ENCODE data around the gene GRM3.

GRM3 gene

DNA sequence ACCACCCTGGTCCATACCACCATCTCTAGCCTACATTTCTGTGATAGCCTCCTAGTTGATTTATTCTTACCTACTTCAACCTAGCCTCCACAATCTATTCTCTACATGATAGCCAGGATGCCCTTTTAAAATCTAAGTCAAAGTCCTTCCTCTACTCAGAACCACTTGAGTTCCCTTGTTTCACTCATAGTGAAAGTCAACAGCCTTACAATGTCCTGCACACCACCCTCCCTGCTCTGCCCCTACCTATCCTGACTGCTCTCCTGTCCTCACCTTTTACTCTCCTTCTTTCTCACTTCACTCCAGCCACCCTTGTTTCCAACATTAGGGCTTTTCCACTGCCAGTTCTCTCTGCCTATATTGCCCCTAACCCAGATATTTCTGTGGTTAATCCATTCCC, 146.7 kb downstream of the GRM3 start:
- DNase-seq = no peak

GRCh38 chr7:86792260-86792659, 148.6 kb downstream of the GRM3 start:
- no peak for DNase-seq

DNA sequence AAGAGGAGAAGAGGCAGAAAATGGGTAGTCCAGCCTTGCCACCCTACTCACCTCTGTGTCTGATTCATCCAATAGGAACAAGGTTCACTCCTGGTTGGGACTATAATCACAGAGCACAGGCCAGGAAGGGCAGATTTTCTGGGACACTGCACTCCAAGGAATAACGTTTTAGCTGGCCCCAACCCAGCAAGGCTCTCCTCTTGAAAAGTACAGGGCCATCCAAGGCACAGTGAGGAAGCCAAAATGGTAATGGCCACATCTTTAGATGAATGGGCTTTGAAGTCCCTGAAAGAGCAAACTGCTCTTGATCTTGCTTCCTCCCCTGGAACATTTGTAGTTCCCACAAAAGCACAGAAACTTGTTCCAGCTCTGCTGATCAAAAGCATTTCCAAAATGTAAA, 149.4 kb downstream of the GRM3 start:
- DNase-seq = no peak

- no peak for DNase-seq
These were observed 171.1 kb downstream of the GRM3 start for GRCh38 chr7:86814661-86815379.

DNA sequence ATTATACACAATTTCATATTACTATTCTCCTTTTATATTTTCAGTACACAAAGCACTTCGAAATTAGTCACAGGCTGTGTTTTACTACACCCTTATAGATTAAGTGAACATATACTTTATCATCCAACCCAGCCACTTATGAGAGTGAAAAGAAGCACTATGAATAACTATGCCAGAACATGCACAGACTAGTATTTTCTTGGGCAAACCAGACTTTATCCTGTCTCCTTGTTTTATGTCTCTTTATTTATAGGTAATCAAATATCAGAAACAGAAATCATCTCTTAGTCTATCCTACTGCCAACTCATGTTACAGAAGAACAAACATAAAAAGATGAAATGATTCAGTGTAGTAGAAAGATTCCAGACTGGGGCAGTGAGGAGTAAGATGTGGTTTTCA, 171.8 kb downstream of the GRM3 start:
- no peak for DNase-seq

- DNase-seq = no peak
These were observed 175.2 kb downstream of the GRM3 start for GRCh38 chr7:86818903-86819302.

DNA sequence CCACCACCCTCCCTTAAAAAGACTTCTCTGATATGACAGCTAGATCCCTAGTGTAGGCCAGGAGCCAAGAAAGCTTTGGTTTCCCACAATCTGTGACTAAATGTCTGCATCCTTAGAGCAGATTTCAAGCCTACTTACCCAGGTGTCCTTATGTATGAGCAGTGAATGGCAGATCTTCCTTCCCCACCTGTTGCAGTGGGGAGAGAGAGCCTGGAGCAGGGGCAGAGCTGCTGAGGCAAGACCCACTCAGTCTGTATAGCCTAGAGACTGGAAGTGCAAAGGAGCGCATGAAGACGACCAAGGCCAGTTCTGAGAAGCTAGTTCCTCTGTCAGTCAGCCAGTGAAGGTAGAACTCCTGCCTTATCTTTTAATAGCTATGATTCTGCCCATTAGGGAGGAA, 180.1 kb downstream of the GRM3 start:
- no peak for DNase-seq

- DNase-seq = no peak
These were observed 181.6 kb downstream of the GRM3 start for GRCh38 chr7:86825264-86825663.

DNA sequence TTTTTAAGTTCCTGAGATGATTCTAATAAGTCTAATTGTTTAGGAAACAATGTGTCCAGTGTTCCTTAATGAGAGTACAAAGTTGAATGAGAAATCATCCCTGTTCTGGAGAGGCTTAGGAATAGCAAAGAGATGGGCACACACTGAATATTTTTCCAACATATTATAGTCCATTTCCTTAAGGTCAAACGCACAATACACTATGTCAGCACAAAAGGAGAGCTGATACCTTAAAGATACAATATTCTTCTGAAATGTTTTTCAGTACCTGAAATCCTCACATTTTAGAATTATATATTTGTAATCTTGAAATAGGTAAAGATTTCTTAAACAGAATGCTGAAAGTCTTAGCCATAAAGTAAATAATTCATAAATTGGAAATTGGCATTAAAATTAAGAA, 183.2 kb downstream of the GRM3 start:
- DNase-seq = no peak

GRCh38 chr7:86833360-86833759, 189.7 kb downstream of the GRM3 start:
- DNase-seq = no peak

GRCh38 chr7:86837235-86837634, 193.5 kb downstream of the GRM3 start:
- no peak for DNase-seq

GRCh38 chr7:86844608-86845007, 200.9 kb downstream of the GRM3 start:
- no peak for DNase-seq

DNA sequence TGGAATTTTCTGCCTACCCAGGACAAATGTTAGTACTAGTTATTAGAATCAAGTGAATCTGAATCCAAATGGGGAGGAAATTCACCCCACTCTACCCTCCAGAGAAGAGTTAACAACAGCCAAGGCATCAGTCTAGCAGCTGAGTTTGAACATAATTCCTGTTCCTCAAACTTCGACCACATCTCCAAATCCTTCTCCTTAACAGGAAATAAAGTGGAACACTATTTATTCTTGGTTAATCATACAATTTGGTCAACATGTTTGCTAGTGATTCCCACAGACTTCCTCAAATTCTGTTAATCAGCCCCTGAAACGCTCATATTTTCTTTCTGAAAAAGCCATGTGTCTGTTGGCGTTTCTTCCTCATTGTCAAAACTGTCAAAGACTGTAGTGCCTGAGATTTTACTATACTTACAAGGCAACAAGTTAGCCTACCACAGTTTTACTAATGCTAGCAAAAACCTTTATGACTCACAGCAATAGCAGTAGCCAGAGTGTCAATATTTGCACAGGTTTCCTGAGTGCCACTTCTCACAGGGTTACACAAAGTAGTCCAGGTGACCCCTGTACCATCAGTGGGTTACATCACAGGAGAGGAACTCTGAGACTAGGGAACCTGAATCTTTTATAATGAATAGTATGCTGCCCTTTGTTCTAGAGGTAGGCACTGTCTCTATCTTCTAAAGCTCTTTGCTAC, 202.9 kb downstream of the GRM3 start:
- no peak for DNase-seq

GRCh38 chr7:86848226-86848625, 204.5 kb downstream of the GRM3 start:
- DNase-seq = no peak

GRCh38 chr7:86851566-86851965, 207.9 kb downstream of the GRM3 start:
- DNase-seq = no peak

- DNase-seq = no peak
These were observed 219.7 kb downstream of the GRM3 start for GRCh38 chr7:86863452-86863851.

DNA sequence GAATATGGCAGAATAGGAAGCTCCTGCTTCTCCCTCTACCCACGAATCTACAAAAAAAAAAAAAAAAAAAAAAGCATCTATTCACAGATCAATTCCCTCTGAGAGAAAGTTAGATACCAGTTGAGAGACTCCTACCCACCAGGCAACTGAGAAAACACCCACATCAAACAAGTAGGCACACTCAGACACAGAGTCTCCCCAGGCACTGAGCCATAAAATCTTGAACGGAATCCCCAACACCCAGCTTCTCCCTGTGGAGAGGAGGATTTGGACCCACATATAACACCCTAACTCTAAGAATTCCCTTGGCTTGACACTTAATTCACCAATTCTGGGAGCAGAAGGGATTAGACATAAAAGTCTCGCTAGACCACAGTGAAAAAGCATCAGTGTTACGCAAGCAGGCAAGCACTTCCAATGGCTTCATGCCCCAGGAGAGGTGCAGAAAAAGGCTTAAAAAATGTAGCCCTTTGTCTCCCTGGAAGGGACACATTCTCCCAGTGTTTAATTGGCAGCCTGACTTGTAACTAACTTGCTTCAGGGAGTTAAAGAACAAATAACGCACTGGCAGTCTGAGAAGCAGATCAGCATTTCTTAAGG, 223.6 kb downstream of the GRM3 start:
- DNase-seq = no peak

DNA sequence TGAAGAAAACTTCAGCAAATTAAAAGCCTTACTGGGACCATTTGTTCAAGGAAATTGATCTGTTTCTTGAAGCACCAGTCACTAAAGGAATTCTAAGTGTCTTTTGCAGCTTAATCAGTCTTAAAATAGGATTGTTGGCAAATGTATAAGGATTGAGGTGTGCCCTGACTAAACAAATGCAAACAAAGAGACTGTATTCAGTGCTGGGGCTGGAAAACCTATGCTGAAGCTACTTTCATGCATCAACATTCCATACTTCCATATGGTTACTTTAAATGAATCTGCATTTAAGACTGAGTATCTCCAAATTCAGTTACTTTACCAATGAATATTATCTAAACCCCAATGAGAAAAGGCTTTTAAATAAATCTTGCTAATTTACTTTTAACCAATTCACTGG, 232.4 kb downstream of the GRM3 start:
- DNase-seq = no peak

GRCh38 chr7:86884152-86884551, 240.4 kb downstream of the GRM3 start:
- no peak for DNase-seq

- no peak for DNase-seq
These were observed 245.8 kb downstream of the GRM3 start for GRCh38 chr7:86889501-86889900.

DNA sequence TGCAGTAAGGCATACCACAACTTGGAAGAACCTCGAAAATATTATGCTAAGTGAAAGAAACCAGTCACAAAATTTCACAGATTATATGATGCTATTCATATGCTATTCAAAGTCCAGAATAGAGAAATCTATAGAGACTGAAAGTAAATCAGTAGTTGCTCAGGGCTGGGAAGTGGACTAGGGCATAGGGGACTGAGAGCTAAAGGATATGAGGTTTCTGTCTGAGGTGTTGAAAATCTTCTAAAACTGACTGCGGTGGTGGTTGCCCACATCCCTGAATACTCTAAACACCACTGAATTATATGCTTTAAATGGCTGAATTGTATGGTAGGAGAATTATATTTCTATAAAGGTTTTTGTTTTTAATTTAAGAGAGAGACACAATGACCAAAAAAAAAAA, 254.5 kb downstream of the GRM3 start:
- no peak for DNase-seq

DNA sequence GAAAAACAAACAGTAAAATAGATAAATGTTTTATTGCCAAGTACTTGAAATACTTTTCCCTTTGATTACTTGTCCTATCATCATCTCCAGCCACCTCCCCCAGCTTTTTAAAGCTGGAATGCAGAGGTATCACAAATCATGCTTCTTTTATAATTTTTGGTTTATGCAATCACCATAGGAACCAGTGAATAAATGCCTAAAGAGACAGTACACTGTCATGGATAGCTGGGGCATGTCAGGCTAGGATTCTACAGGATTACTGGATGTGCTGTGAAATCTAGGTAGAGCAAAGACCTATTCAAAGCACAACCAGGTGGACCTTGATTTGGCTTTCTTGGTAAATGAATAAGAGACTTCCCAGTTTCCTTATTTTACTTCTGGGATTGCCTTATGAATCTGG, 257.2 kb downstream of the GRM3 start:
- DNase-seq = no peak

DNA sequence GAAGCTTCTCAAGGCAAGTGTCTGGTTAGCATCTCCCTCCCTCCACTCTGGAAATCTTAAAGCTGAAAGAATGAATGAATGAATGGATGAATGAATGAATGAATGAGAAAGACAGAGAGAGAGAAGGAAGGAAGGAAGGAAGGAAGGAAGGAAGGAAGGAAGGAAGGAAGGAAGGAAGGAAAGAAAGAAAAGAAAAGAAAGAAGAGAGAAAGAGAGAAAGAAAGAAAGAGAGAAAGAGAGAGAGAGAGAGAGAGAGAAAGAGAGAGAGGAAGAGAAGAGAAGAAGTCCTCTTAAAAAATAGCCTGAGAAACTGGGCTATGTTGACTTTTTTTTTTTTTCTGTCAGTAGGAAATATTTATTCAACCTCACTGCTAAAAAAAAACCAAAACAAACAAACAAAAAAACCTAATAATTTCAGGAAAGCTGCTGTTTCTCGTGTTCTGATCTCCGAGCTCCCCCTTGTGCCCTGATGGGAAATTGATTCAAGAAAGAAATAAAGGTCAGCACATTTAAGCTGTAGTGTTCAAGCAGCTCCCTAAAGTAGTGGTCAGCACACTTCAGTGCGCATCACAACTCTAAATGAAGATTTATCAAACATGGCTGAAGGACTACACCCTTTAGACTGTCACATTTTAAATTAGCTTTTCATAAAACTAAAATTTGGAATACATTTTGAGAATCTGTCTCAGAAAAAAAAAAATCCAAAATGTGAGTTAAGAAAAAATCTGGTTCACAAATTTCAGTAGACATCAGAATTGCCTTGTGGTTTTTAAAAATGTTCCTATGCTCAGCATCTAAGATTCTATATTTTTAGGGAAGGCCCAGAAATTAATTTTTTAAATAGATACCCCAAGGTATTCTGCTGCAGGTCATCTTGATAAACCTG, 261.5 kb downstream of the GRM3 start:
- DNase-seq = no peak

All from effector CD8-positive, alpha-beta T cell (primary cell).